OCI-LY7 (cell line): ENCODE measurements around the gene KIR3DL3. TPM values are rescaled to one million over a fixed set of nuclear protein-coding genes. Genes with fewer than 3 reads are reported as not detected.
"Not testable (repeated sequence)": the region's sequence is repeated elsewhere in the genome, so short reads cannot be mapped to it uniquely, and the experiment has no call there.

Source experiments
- BruUV-seq: library from RNA; stranded (reverse); fragments of 400-500 nt; replicated peaks from 2 replicates; lab custom pipeline; 2021; lab: Mats Ljungman, UMichigan
- CTCF ChIA-PET: fragments of 300-600 bp; sonication (Branson Sonifier 250); formaldehyde crosslinking; loops from one replicate; lab custom pipeline; 2022; ENCODE audit warnings: antibody characterized with exemption; ENCODE audit not compliant: unreplicated experiment; lab: Charles Lee
- POLR2A ChIA-PET: fragments of 300-600 bp; sonication (Branson Sonifier 250); formaldehyde crosslinking; loops from one replicate; lab custom pipeline; 2022; ENCODE audit warnings: antibody characterized with exemption; lab: Charles Lee
- DNase-seq: peaks from one replicate; pipeline ENCODE4 v3.0.0-alpha.2; 2015; ENCODE audit warnings: low spot score
- H2AFZ ChIP-seq: fragments of 200-600 bp; sonication (generic), shearing (Covaris generic); 2 replicates; pipeline ENCODE4 v1.6.1; 2014; ENCODE audit warnings: mild to moderate bottlenecking, antibody characterized with exemption, low read length, moderate library complexity
- H3K27ac ChIP-seq: fragments of 200-600 bp; sonication (generic); 2 replicates; pipeline ENCODE4 v1.5.1; 2014; ENCODE audit warnings: mixed run types, low read depth, mild to moderate bottlenecking, moderate library complexity, low read length, inconsistent platforms; ENCODE audit not compliant: poor library complexity, severe bottlenecking
- H3K36me3 ChIP-seq: fragments of 200-600 bp; sonication (generic); 2 replicates; pipeline ENCODE4 v1.6.1; 2014; ENCODE audit warnings: mild to moderate bottlenecking, antibody characterized with exemption, low read length, moderate library complexity, mixed read lengths; ENCODE audit not compliant: insufficient read depth
- H3K4me1 ChIP-seq: fragments of 200-600 bp; sonication (generic); 2 replicates; pipeline ENCODE4 v1.5.1; 2014; ENCODE audit warnings: mild to moderate bottlenecking, low read length; ENCODE audit not compliant: insufficient read depth, poor library complexity, severe bottlenecking
- H3K4me2 ChIP-seq: fragments of 200-600 bp; sonication (generic); 2 replicates; pipeline ENCODE4 v1.6.1; 2014; ENCODE audit warnings: mild to moderate bottlenecking, low read length
- H3K4me3 ChIP-seq: fragments of 200-600 bp; sonication (generic); 2 replicates; pipeline ENCODE4 v1.5.1; 2014; ENCODE audit warnings: mild to moderate bottlenecking, low read depth, low read length; ENCODE audit not compliant: poor library complexity, severe bottlenecking
- H3K79me2 ChIP-seq: fragments of 200-600 bp; sonication (generic); 2 replicates; pipeline ENCODE4 v1.6.1; 2016; ENCODE audit warnings: low read depth, mild to moderate bottlenecking, low read length, moderate library complexity, mixed read lengths; ENCODE audit not compliant: insufficient read depth
- H3K9me2 ChIP-seq: fragments of 200-600 bp; sonication (generic); 2 replicates; pipeline ENCODE4 v1.6.1; 2016; ENCODE audit warnings: mild to moderate bottlenecking, low read length, mixed read lengths; ENCODE audit not compliant: insufficient read depth
- H3K9me3 ChIP-seq: fragments of 200-600 bp; sonication (generic); 2 replicates; pipeline ENCODE4 v1.6.1; 2014; ENCODE audit warnings: mild to moderate bottlenecking, mixed run types, low read length, mixed read lengths
- H4K20me1 ChIP-seq: fragments of 200-600 bp; sonication (generic); 2 replicates; pipeline ENCODE4 v1.6.1; 2014; ENCODE audit warnings: mild to moderate bottlenecking, antibody characterized with exemption, low read length, moderate library complexity, mixed read lengths; ENCODE audit not compliant: insufficient read depth
- intact Hi-C: fragments of 100-400 bp; cut with micrococcal nuclease; formaldehyde crosslinking; loops from one replicate; pipeline ENCODE4 v1.10.0; 2022; ENCODE audit not compliant: unreplicated experiment
- total RNA-seq, 2 experiments: library from RNA; depleted of rRNA in 1 of 2; stranded (reverse); fragments of >200 nt in 1 of 2; shearing (Covaris generic) in 1 of 2; gene quantifications; 2 replicates each; pipeline ENCODE4 v1.2.3, GENCODE V29; 2014 to 2022

The KIR3DL3 gene
- total RNA-seq, 2 experiments from 2014 or later = not detected

GRCh38 chr19:54750276-54750675 is 26.0 kb downstream of the KIR3DL3 start:
- DNase-seq, intact Hi-C loops, H3K9me2 ChIP-seq, H3K36me3 ChIP-seq, H3K4me2 ChIP-seq, BruUV-seq, H3K4me1 ChIP-seq, H3K9me3 ChIP-seq, H3K79me2 ChIP-seq, CTCF ChIA-PET, H3K4me3 ChIP-seq, H2AFZ ChIP-seq, H3K27ac ChIP-seq, H4K20me1 ChIP-seq, POLR2A ChIA-PET: not testable (repeated sequence)

GRCh38 chr19:54756204-54757110 is 32.2 kb downstream of the KIR3DL3 start:
- H3K4me1 ChIP-seq, H3K9me3 ChIP-seq, CTCF ChIA-PET, BruUV-seq, H3K4me2 ChIP-seq, H4K20me1 ChIP-seq, H2AFZ ChIP-seq, H3K79me2 ChIP-seq, H3K27ac ChIP-seq, DNase-seq, H3K4me3 ChIP-seq, H3K9me2 ChIP-seq, intact Hi-C loops, H3K36me3 ChIP-seq, POLR2A ChIA-PET: not testable (repeated sequence)

- intact Hi-C loops, H3K36me3 ChIP-seq, H3K79me2 ChIP-seq, H3K9me2 ChIP-seq, H3K27ac ChIP-seq, H3K9me3 ChIP-seq, H4K20me1 ChIP-seq, CTCF ChIA-PET, H2AFZ ChIP-seq, POLR2A ChIA-PET, H3K4me1 ChIP-seq, BruUV-seq, H3K4me3 ChIP-seq, H3K4me2 ChIP-seq, DNase-seq: not testable (repeated sequence)
These were observed 34.3 kb downstream of the KIR3DL3 start for GRCh38 chr19:54758577-54758976.

- H3K9me3 ChIP-seq, H3K27ac ChIP-seq, H3K36me3 ChIP-seq, H4K20me1 ChIP-seq, H3K4me3 ChIP-seq, H2AFZ ChIP-seq, intact Hi-C loops, POLR2A ChIA-PET, H3K4me1 ChIP-seq, DNase-seq, H3K9me2 ChIP-seq, BruUV-seq, H3K79me2 ChIP-seq, CTCF ChIA-PET, H3K4me2 ChIP-seq: not testable (repeated sequence)
These were observed 40.0 kb downstream of the KIR3DL3 start for GRCh38 chr19:54764219-54764618.

GRCh38 chr19:54766464-54766863 is 42.2 kb downstream of the KIR3DL3 start:
- POLR2A ChIA-PET, H3K4me2 ChIP-seq, H4K20me1 ChIP-seq, H3K9me2 ChIP-seq, H3K4me1 ChIP-seq, H3K36me3 ChIP-seq, DNase-seq, BruUV-seq, H3K9me3 ChIP-seq, H3K4me3 ChIP-seq, CTCF ChIA-PET, H3K79me2 ChIP-seq, H2AFZ ChIP-seq, intact Hi-C loops, H3K27ac ChIP-seq: not testable (repeated sequence)

- H3K4me3 ChIP-seq, DNase-seq, POLR2A ChIA-PET, intact Hi-C loops, BruUV-seq, CTCF ChIA-PET, H3K4me2 ChIP-seq, H3K9me3 ChIP-seq, H2AFZ ChIP-seq, H3K4me1 ChIP-seq, H4K20me1 ChIP-seq, H3K9me2 ChIP-seq, H3K27ac ChIP-seq, H3K36me3 ChIP-seq, H3K79me2 ChIP-seq: not testable (repeated sequence)
These were observed 45.4 kb downstream of the KIR3DL3 start, which contains the start of gene KIR2DL1 for GRCh38 chr19:54769646-54770045. Gene KIR2DL1, plus strand, starts transcription at chr19:54769793. Its CDS starts 58 bp downstream, at chr19:54769851.
